Cardiac septum (tissue), 1 donor: ENCODE data around the gene ADSS1. TPM values are rescaled to one million over a fixed set of nuclear protein-coding genes. Genes with fewer than 3 reads are reported as not detected.

Experiments
- DNase-seq: peaks from one replicate; pipeline ENCODE4 v3.0.0-alpha.2; 2020; ENCODE audit warnings: low spot score
- intact Hi-C: fragments of 100-400 bp; cut with DNase I; formaldehyde crosslinking; loops from one replicate; pipeline ENCODE4 v1.14.0; 2022
- microRNA-seq: library from miRNA; unstranded; fragments of <30 nt; microRNA quantifications from one replicate; pipeline ENCODE4 v1.2.0, GENCODE V29; 2020
- total RNA-seq: library from RNA; stranded (reverse); fragmentation: NEBNext Ultra II Directional; extraction: Animal tissue kit (Norgen Biotek cat#: 25700); gene quantifications from one replicate; pipeline ENCODE4 v1.2.1, GENCODE V29; 2021
- donor health status: DM: no; HTN: no; CAD: no.

The ADSS1 gene
- total RNA-seq, 1 donor from 2014 or later, result 114 TPM

- intact Hi-C loops, result no loop called here
- peak; percentile 82 for DNase-seq
Measured at GRCh38 chr14:104795781-104796686, 72.0 kb downstream of the ADSS1 start.

GRCh38 chr14:104796687-104797081 is 72.7 kb downstream of the ADSS1 start:
- intact Hi-C loops, result no loop called here
- no peak for DNase-seq

Small RNAs within 50 kb of the gene (microRNA-seq; reads per million reads assigned to microRNA genes)
- not detected for gene MIR4710

Other genes with a start within 250 kb of the ADSS1 start
- gene C14orf180, start 144.5 kb upstream of the ADSS1 start, total RNA-seq, result 67.8 TPM
- gene TMEM179, start 119.5 kb upstream of the ADSS1 start, total RNA-seq, result 0.89 TPM
- 41.2 TPM for gene INF2, start 34.6 kb upstream of the ADSS1 start, total RNA-seq
- gene SIVA1, start 28.9 kb downstream of the ADSS1 start, total RNA-seq, result 50.9 TPM
- 172 TPM for gene AKT1, start 71.5 kb downstream of the ADSS1 start, total RNA-seq
- 8.6 TPM for gene ZBTB42, start 76.9 kb downstream of the ADSS1 start, total RNA-seq
- gene CEP170B, start 141.0 kb downstream of the ADSS1 start, total RNA-seq, result 19.2 TPM
- 0.51 TPM for gene PLD4, start 200.7 kb downstream of the ADSS1 start, total RNA-seq